ENCODE results near the gene SPINK8.

- TF ChIP-seq, protein P1, sequence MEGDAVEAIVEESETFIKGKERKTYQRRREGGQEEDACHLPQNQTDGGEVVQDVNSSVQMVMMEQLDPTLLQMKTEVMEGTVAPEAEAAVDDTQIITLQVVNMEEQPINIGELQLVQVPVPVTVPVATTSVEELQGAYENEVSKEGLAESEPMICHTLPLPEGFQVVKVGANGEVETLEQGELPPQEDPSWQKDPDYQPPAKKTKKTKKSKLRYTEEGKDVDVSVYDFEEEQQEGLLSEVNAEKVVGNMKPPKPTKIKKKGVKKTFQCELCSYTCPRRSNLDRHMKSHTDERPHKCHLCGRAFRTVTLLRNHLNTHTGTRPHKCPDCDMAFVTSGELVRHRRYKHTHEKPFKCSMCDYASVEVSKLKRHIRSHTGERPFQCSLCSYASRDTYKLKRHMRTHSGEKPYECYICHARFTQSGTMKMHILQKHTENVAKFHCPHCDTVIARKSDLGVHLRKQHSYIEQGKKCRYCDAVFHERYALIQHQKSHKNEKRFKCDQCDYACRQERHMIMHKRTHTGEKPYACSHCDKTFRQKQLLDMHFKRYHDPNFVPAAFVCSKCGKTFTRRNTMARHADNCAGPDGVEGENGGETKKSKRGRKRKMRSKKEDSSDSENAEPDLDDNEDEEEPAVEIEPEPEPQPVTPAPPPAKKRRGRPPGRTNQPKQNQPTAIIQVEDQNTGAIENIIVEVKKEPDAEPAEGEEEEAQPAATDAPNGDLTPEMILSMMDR (IDR thresholded peaks at IDR 0.05): no peak
- TF ChIP-seq POLR2A (IDR thresholded peaks at IDR 0.05): no peak
Measured at GRCh38 chr3:48275287-48276027, 58.0 kb downstream of the SPINK8 start.
